Thyroid gland (tissue), 4 donors: ENCODE results near the gene HESX1. TPM values are rescaled to one million over a fixed set of nuclear protein-coding genes. Genes with fewer than 3 reads are reported as not detected.

Experiments
- DNase-seq, 2 donors: peaks; one replicate each; pipeline ENCODE4 v3.0.0-alpha.2; 2019
- H3K27ac ChIP-seq, 3 donors: fragments of 200-600 bp; sonication (generic); 1 replicate in 2 of 3; 2 replicates in 1 of 3; pipeline ENCODE4 v1.5.1; 2016 to 2019; ENCODE audit warnings: mild to moderate bottlenecking in 1 of 3, moderate library complexity in 1 of 3
- H3K27me3 ChIP-seq: fragments of 200-600 bp; sonication (generic); one replicate; pipeline ENCODE4 v1.5.1; 2019
- H3K36me3 ChIP-seq, 2 donors: fragments of 200-600 bp; sonication (generic); one replicate each; pipeline ENCODE4 v1.5.1; 2016 to 2019
- H3K4me1 ChIP-seq, 2 donors: fragments of 200-600 bp; sonication (generic); one replicate each; pipeline ENCODE4 v1.5.1; 2017 to 2019
- H3K4me3 ChIP-seq, 3 donors: fragments of 200-600 bp; sonication (generic); replicated peaks in 1 of 3; 1 replicate in 2 of 3; 2 replicates in 1 of 3; pipeline ENCODE4 v1.5.1; 2016; ENCODE audit warnings: mild to moderate bottlenecking in 1 of 3
- H3K9me3 ChIP-seq: fragments of 200-600 bp; sonication (generic); one replicate; pipeline ENCODE4 v1.5.1; 2017
- CTCF ChIP-seq, 6 experiments: fragments of 200-600 bp in 3 of 6; fragments of 450-650 bp in 3 of 6; sonication (generic) in 3 of 6; IDR thresholded peaks; one replicate each; pipeline ENCODE4 v1.5.1; 2016 to 2019; ENCODE audit warnings: antibody characterized with exemption in 6 of 6, mild to moderate bottlenecking in 2 of 6, inconsistent platforms in 1 of 6, moderate library complexity in 1 of 6
- POLR2A ChIP-seq, 2 donors: fragments of 450-650 bp; IDR thresholded peaks; one replicate each; pipeline ENCODE4 v1.6.1; 2017; ENCODE audit warnings: antibody characterized with exemption in 2 of 2, mild to moderate bottlenecking in 2 of 2, moderate library complexity in 1 of 2
- WGBS, 2 donors: methylation state at CpG; one replicate each; pipeline ENCODE4 v1.1.5; 2017; 5-methylcytosine and 5-hydroxymethylcytosine counted together
- intact Hi-C: fragments of 100-400 bp; cut with DNase I; formaldehyde crosslinking; loops from one replicate; pipeline ENCODE4 v1.15.1; 2023
- total RNA-seq, 4 donors: library from RNA; depleted of rRNA; stranded (reverse); fragments of >200 nt; gene quantifications; one replicate each; pipeline ENCODE4 v1.2.3, GENCODE V29; 2016

The HESX1 gene
- total RNA-seq, 4 donors from 2014 or later = 0.56 to 1.6 TPM; not detected in 2

- Histone ChIP-seq H3K4me1 (no peaks in the 10 kb centered on the region), H3K4me3 (no peak overlapping the region), H3K36me3 (no peaks in the 10 kb centered on the region), H3K27ac (no peak overlapping the region), H3K27me3 (no peaks in the 10 kb centered on the region), H3K9me3 (no peaks in the 10 kb centered on the region)
- DNase-seq = peak in 1 of 2 donors; percentile 6
- TF ChIP-seq CTCF (IDR thresholded peaks at IDR 0.05) (peak in 2 of 6 experiments; percentile 22 to 35), POLR2A (IDR thresholded peaks at IDR 0.05) (no peak)
- WGBS, 2 donors = 64 to 71% methylated on average over 5 of the region's 5 CpGs
- intact Hi-C loops = no loop called here
Observed at GRCh38 chr3:57179580-57180410, 20.0 kb downstream of the HESX1 start.

- DNase-seq = no peak
- Histone ChIP-seq H3K27me3 (no peaks in the 10 kb centered on the region), H3K9me3 (no peaks in the 10 kb centered on the region), H3K4me1 (no peaks in the 10 kb centered on the region), H3K36me3 (no peaks in the 10 kb centered on the region), H3K4me3 (no peak overlapping the region), H3K27ac (no peak overlapping the region)
- TF ChIP-seq POLR2A (IDR thresholded peaks at IDR 0.05) (no peak), CTCF (IDR thresholded peaks at IDR 0.05) (no peak)
- 61 to 80% methylated on average over 1 of the region's 1 CpG for WGBS, 2 donors
- intact Hi-C loops = no loop called here
Observed at GRCh38 chr3:57176045-57176444, 23.7 kb downstream of the HESX1 start.

DNA sequence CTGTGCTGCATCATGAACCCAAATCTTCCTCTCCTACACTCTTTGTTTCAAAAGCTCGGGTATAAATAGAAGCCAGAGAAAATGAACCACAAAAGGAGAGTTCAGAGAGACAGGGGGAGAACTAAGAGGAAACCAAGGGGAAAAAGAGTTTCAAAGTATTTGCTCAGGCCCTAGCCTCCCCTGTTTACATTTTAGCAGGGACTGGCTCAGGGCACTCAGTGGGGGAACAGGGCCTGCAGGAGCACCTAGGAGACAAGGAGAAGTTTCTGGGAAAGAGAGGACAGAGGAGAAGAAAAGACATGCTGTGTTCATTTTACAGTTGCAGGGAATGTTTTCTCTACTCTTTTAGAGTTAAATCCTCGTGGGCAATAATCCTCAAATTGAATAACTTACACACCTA, 26.1 kb downstream of the HESX1 start:
- Histone ChIP-seq H3K27me3 (no peaks in the 10 kb centered on the region), H3K36me3 (no peaks in the 10 kb centered on the region), H3K27ac (no peak overlapping the region), H3K4me1 (peaks cover 0 to 6% of the 10 kb centered on the region in 2 donors), H3K9me3 (no peaks in the 10 kb centered on the region), H3K4me3 (no peak overlapping the region)
- no peak for DNase-seq
- no peak for TF ChIP-seq CTCF (IDR thresholded peaks at IDR 0.05)
- no peak for TF ChIP-seq POLR2A (IDR thresholded peaks at IDR 0.05)
- intact Hi-C loops = no loop called here
- WGBS, 2 donors = 61 to 67% methylated on average over 2 of the region's 2 CpGs

DNA sequence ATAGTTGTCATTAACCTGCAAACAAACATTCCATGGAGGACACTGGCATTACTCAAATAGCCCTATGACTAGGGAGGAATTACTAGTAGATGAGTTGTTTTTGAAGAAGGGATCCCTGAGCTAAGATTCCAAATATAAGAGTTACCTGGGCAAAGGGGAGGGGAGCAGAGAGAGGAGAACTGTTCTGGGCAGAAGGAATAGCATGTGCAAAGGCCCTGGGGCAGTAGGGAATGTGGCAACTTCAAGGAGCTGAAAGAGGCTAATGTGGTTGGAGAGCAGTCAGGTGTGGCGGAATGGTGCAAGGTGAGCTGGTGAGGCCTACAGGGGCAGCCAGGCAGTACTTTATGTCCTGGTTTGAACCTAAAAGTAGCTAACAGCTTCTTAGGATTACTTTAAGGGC, 28.8 kb downstream of the HESX1 start:
- no peak overlapping the region for H3K27ac ChIP-seq
- DNase-seq = no peak
- no peaks in the 10 kb centered on the region for H3K9me3 ChIP-seq
- peaks cover 0 to 6% of the 10 kb centered on the region in 2 donors for H3K4me1 ChIP-seq
- WGBS, 2 donors = 67 to 96% methylated on average over 1 of the region's 1 CpG
- no peaks in the 10 kb centered on the region for H3K27me3 ChIP-seq
- TF ChIP-seq CTCF (IDR thresholded peaks at IDR 0.05) (no peak), POLR2A (IDR thresholded peaks at IDR 0.05) (no peak)
- H3K4me3 ChIP-seq = no peak overlapping the region
- no peaks in the 10 kb centered on the region for H3K36me3 ChIP-seq
- intact Hi-C loops = no loop called here

DNA sequence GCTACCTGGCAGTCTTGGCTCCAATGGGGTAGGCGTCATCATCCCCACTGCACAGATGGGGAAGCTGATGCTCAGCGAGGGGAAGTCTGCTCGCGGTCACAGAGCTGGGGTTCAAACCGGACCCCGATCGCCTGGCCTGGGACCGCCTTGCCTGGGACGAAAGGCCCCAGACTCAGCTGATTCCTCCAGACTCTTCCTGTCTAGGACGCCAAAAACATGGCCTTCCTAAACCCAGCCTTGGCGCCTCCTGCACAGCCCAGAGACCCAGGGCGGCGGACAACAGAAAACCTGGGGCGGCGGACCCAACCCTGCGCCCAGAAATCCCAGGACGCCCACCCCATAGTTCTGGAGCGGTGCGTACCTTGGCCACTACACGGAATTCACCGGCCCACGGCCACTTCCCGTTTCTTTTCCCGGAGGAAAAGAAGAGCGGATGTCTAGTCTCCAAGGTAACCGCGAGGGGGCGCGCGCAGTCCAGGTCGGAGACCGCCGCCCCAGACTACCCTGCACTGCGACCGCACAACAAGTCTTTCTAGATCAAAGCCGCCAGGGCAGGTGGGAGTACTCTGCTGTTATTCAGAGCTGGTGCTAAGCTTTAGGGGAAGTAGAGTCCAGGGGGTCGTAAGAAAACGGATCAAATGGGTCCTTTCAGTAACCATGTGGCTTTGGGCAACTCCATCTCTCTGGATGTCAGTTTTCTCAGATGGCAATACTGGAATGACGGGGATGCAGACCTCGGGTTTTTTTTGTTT, 29.7 kb downstream of the HESX1 start:
- peaks cover 0 to 6% of the 10 kb centered on the region in 2 donors for H3K4me1 ChIP-seq
- no peaks in the 10 kb centered on the region for H3K27me3 ChIP-seq
- no peaks in the 10 kb centered on the region for H3K9me3 ChIP-seq
- TF ChIP-seq CTCF (IDR thresholded peaks at IDR 0.05) (peak; percentile 67 to 90 (median 78)), POLR2A (IDR thresholded peaks at IDR 0.05) (no peak)
- H3K27ac ChIP-seq = no peak overlapping the region
- intact Hi-C loops = no loop called here
- peak overlapping the region in 1 of 3 donors; percentile 41 for H3K4me3 ChIP-seq
- no peaks in the 10 kb centered on the region for H3K36me3 ChIP-seq
- 14 to 19% methylated on average over 21 to 24 of the region's 40 CpGs for WGBS, 2 donors
- DNase-seq = peak; percentile 66 to 81
